Prostate gland (tissue), 2 donors: ENCODE data around the gene RNF213. TPM values are rescaled to one million over a fixed set of nuclear protein-coding genes. Genes with fewer than 3 reads are reported as not detected.
"Not testable (repeated sequence)": the region's sequence is repeated elsewhere in the genome, so short reads cannot be mapped to it uniquely, and the experiment has no call there.

ENCODE experiments used
- DNase-seq: peaks from one replicate; pipeline ENCODE4 v3.0.0-alpha.2; 2019; ENCODE audit warnings: low spot score
- H3K27ac ChIP-seq, 2 donors: fragments of 200-600 bp; sonication (generic); 2 replicates each; pipeline ENCODE4 v1.5.1; 2017 to 2019
- H3K27me3 ChIP-seq: fragments of 200-600 bp; sonication (generic); replicated peaks from 2 replicates; pipeline ENCODE4 v1.5.1; 2019; ENCODE audit not compliant: insufficient read depth
- H3K36me3 ChIP-seq, 2 donors: fragments of 200-600 bp; sonication (generic); 1 replicate in 1 of 2; 2 replicates in 1 of 2; pipeline versions ENCODE4 v1.5.1 to v1.8.1; 2017 to 2019
- H3K4me1 ChIP-seq: fragments of 200-600 bp; sonication (generic); replicated peaks from 2 replicates; pipeline ENCODE4 v1.5.1; 2019
- H3K4me3 ChIP-seq, 2 donors: fragments of 200-600 bp; sonication (generic); 2 replicates each; pipeline ENCODE4 v1.5.1; 2017 to 2019
- H3K9me3 ChIP-seq: fragments of 200-600 bp; sonication (generic); 2 replicates; pipeline ENCODE4 v1.5.1; 2017
- CTCF ChIP-seq, 4 experiments: fragments of 200-600 bp in 2 of 4; fragments of 450-650 bp in 2 of 4; sonication (generic) in 2 of 4; IDR thresholded peaks; 1 replicate in 3 of 4; 2 replicates in 1 of 4; pipeline ENCODE4 v1.5.1; 2016 to 2019; ENCODE audit warnings: antibody characterized with exemption in 4 of 4, mild to moderate bottlenecking in 2 of 4, moderate library complexity in 2 of 4
- POLR2A ChIP-seq: fragments of 450-650 bp; IDR thresholded peaks from one replicate; pipeline ENCODE4 v1.6.1; 2016; ENCODE audit warnings: antibody characterized with exemption, mild to moderate bottlenecking
- POLR2AphosphoS5 ChIP-seq: sonication (generic); formaldehyde crosslinking; IDR thresholded peaks from one replicate; pipeline ENCODE4 v1.6.1; 2017; ENCODE audit warnings: antibody characterized with exemption
- WGBS: methylation state at CpG from one replicate; pipeline ENCODE4 v1.1.5; 2018; 5-methylcytosine and 5-hydroxymethylcytosine counted together
- intact Hi-C: fragments of 100-400 bp; cut with DNase I; formaldehyde crosslinking; loops from one replicate; pipeline ENCODE4 v1.14.2; 2022
- total RNA-seq, 2 donors: library from RNA; depleted of rRNA; stranded (reverse); fragments of >200 nt; gene quantifications; one replicate each; pipeline ENCODE4 v1.1.0, GENCODE V29; 2016

RNF213 gene
- total RNA-seq, 2 donors from 2014 or later: 57.7 to 112 TPM

GRCh38 chr17:80402959-80403358 is 142.3 kb downstream of the RNF213 start:
- TF ChIP-seq POLR2AphosphoS5 (no peak), CTCF (IDR thresholded peaks at IDR 0.05) (no peak), POLR2A (no peak)
- Histone ChIP-seq H3K36me3 (no peaks in the 10 kb centered on the region), H3K27me3 (no peaks in the 10 kb centered on the region), H3K9me3 (no peaks in the 10 kb centered on the region), H3K4me1 (no peaks in the 10 kb centered on the region), H3K27ac (no peak overlapping the region), H3K4me3 (no peak overlapping the region)
- intact Hi-C loops: no loop called here
- no peak for DNase-seq
- WGBS: 95% methylated on average over 4 of the region's 4 CpGs

- TF ChIP-seq CTCF (IDR thresholded peaks at IDR 0.05) (no peak), POLR2AphosphoS5 (no peak), POLR2A (no peak)
- intact Hi-C loops: no loop called here
These were observed 145.5 kb downstream of the RNF213 start for GRCh38 chr17:80406146-80406545.

GRCh38 chr17:80407917-80408316 is 147.3 kb downstream of the RNF213 start:
- WGBS: 55% methylated on average over 5 of the region's 5 CpGs
- H3K27me3 ChIP-seq, H3K27ac ChIP-seq, H3K36me3 ChIP-seq, H3K4me3 ChIP-seq, H3K4me1 ChIP-seq, DNase-seq, intact Hi-C loops, H3K9me3 ChIP-seq: not testable (repeated sequence)

More at GRCh38 chr17:80406146-80406545, 145.5 kb downstream of the RNF213 start:
- H3K27me3 ChIP-seq: no peaks in the 10 kb centered on the region
- DNase-seq: no peak
- no peak overlapping the region for H3K4me3 ChIP-seq
- H3K9me3 ChIP-seq: no peaks in the 10 kb centered on the region
- 92% methylated on average over 8 of the region's 8 CpGs for WGBS
- H3K27ac ChIP-seq: no peak overlapping the region
- no peaks in the 10 kb centered on the region for H3K4me1 ChIP-seq
- no peaks in the 10 kb centered on the region for H3K36me3 ChIP-seq

- WGBS: 17% methylated on average over 6 of the region's 6 CpGs
- no peak for DNase-seq
- intact Hi-C loops: no loop called here
- no peaks in the 10 kb centered on the region for H3K27me3 ChIP-seq
- no peak overlapping the region for H3K27ac ChIP-seq
- no peaks in the 10 kb centered on the region for H3K36me3 ChIP-seq
- H3K9me3 ChIP-seq: no peaks in the 10 kb centered on the region
- no peak for TF ChIP-seq CTCF (IDR thresholded peaks at IDR 0.05)
- TF ChIP-seq POLR2AphosphoS5: no peak
- TF ChIP-seq POLR2A: no peak
- no peak overlapping the region for H3K4me3 ChIP-seq
- peaks cover 5% of the 10 kb centered on the region for H3K4me1 ChIP-seq
These were observed 148.2 kb downstream of the RNF213 start for GRCh38 chr17:80408872-80409271.

- H3K27ac ChIP-seq: no peak overlapping the region
- intact Hi-C loops: no loop called here
- TF ChIP-seq POLR2A (no peak), POLR2AphosphoS5 (no peak), CTCF (IDR thresholded peaks at IDR 0.05) (no peak)
- no peak for DNase-seq
- H3K27me3 ChIP-seq: no peaks in the 10 kb centered on the region
- no peak overlapping the region for H3K4me3 ChIP-seq
- H3K9me3 ChIP-seq: no peaks in the 10 kb centered on the region
- WGBS: 95% methylated on average over 13 of the region's 13 CpGs
- H3K4me1 ChIP-seq: peaks cover 7% of the 10 kb centered on the region
- no peaks in the 10 kb centered on the region for H3K36me3 ChIP-seq
These were observed 149.0 kb downstream of the RNF213 start for GRCh38 chr17:80409626-80410025.

GRCh38 chr17:80410441-80411087 is 149.9 kb downstream of the RNF213 start:
- H3K4me1 ChIP-seq, H3K9me3 ChIP-seq, DNase-seq, H3K27ac ChIP-seq, H3K36me3 ChIP-seq, intact Hi-C loops, H3K4me3 ChIP-seq, H3K27me3 ChIP-seq: not testable (repeated sequence)
- WGBS: 90% methylated on average over 15 of the region's 16 CpGs
